OCI-LY3 (cell line): ENCODE results near the gene ISOC2.

ENCODE experiments used
- H2AFZ ChIP-seq: fragments of 200-600, 300-600 bp; shearing (Covaris generic); 2 replicates; pipeline ENCODE4 v1.6.0; 2014; ENCODE audit warnings: antibody characterized with exemption, low read depth, low read length
- H3K27ac ChIP-seq: fragments of 200-600, 300-600 bp; sonication (generic); 2 replicates; pipeline ENCODE4 v1.5.1; 2014; ENCODE audit warnings: mild to moderate bottlenecking, low read length, moderate library complexity, mixed read lengths
- H3K27me3 ChIP-seq: fragments of 200-600, 300-600 bp; sonication (generic); 2 replicates; pipeline ENCODE4 v1.6.1; 2014; ENCODE audit warnings: low read depth, low read length, mixed read lengths
- H3K36me3 ChIP-seq: fragments of 200-600, 300-600 bp; sonication (generic); replicated peaks from 2 replicates; pipeline ENCODE3; 2014; ENCODE audit warnings: low read depth, low read length, mixed read lengths
- H3K4me1 ChIP-seq: fragments of 300-600, 200-600 bp; sonication (generic); 2 replicates; pipeline ENCODE4 v1.6.1; 2014; ENCODE audit warnings: low read length, mixed read lengths
- H3K4me2 ChIP-seq: fragments of 200-600, 300-600 bp; sonication (generic); 2 replicates; pipeline ENCODE4 v1.6.1; 2014; ENCODE audit warnings: low read length, mixed read lengths
- H3K4me3 ChIP-seq: fragments of 300-600, 200-600 bp; sonication (generic); 2 replicates; pipeline ENCODE4 v1.5.1; 2014; ENCODE audit warnings: antibody characterized with exemption, mild to moderate bottlenecking, low read length, moderate library complexity
- H3K79me2 ChIP-seq: fragments of 300-600, 200-600 bp; shearing (Covaris generic); 2 replicates; pipeline ENCODE4 v1.6.1; 2014; ENCODE audit warnings: mild to moderate bottlenecking, low read length, mixed read lengths
- H3K9ac ChIP-seq: fragments of 300-600, 200-600 bp; shearing (Covaris generic); 2 replicates; pipeline ENCODE4 v1.6.0; 2014; ENCODE audit warnings: mild to moderate bottlenecking, low read length, moderate library complexity
- H3K9me3 ChIP-seq: fragments of 200-600, 300-600 bp; shearing (Covaris generic); 2 replicates; pipeline ENCODE4 v1.6.1; 2014; ENCODE audit warnings: low read length, mixed read lengths; ENCODE audit not compliant: insufficient read depth
- H4K20me1 ChIP-seq: fragments of 200-600, 300-600 bp; sonication (generic); 2 replicates; pipeline ENCODE4 v1.6.1; 2016; ENCODE audit warnings: low read length, mixed read lengths; ENCODE audit not compliant: insufficient read depth
- CTCF ChIP-seq: fragments of 200-600, 300-600 bp; sonication (generic); IDR thresholded peaks from 2 replicates; pipeline ENCODE4 v1.5.1; 2014; ENCODE audit warnings: antibody characterized with exemption, low read length, low read depth
- EZH2phosphoT487 ChIP-seq: fragments of 200-600 bp; shearing (Covaris generic); IDR thresholded peaks from 2 replicates; pipeline ENCODE4 v1.6.1; 2018; ENCODE audit warnings: antibody characterized with exemption, mixed run types, low read depth

ISOC2 gene

GRCh38 chr19:55443045-55443823 is 18.2 kb downstream of the ISOC2 start, which contains the start of gene SHISA7:
SHISA7 (minus strand) TSS chr19:55443300; CDS start chr19:55442863, 437 bp downstream.
- Histone ChIP-seq H3K36me3 (no peaks in the 10 kb centered on the region), H3K79me2 (no peaks in the 10 kb centered on the region), H3K27me3 (no peaks in the 10 kb centered on the region), H3K4me3 (no peak within 1 kb of the TSS), H3K9ac (no peak within 1 kb of the TSS), H3K9me3 (no peaks in the 10 kb centered on the region), H2AFZ (no peak within 1 kb of the TSS), H3K4me1 (no peaks in the 10 kb centered on the region), H3K27ac (no peak within 1 kb of the TSS), H4K20me1 (no peaks in the 10 kb centered on the region), H3K4me2 (no peak within 1 kb of the TSS)
- no peak for TF ChIP-seq CTCF
- TF ChIP-seq EZH2phosphoT487, result no peak

DNA sequence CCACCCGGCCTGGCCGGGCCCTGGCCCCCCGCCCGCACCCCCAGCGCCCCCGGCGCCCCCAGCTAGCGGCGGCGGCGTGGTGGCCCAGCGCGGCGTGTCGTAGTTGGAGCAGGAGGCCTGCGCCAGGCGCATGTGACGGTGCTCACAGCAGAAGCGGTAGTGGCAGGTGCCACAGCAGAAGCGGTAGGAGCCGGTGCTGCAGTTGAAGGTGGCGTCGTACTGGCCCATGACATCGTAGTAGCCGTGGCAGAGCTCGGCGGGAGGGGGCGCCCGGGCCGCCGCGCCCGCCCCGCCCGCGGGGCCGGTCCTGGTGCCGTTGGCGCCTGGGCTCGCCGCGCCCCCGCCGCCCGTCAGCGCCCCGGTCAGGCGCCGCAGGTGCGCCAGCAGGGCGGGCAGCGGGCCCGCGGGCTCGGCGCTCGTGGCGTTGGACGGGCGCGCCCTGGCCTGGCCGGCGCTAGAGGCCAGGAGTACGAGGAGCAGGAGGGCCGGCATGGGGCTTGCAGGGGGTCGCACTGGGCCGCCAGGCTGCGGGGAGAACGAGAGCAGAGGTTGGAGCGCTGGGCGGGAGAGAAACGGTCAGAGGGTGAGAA is 19.0 kb downstream of the ISOC2 start:
- H3K79me2 ChIP-seq, result no peaks in the 10 kb centered on the region
- H3K4me2 ChIP-seq, result no peak overlapping the region
- no peaks in the 10 kb centered on the region for H3K27me3 ChIP-seq
- TF ChIP-seq CTCF (no peak), EZH2phosphoT487 (no peak)
- H3K9me3 ChIP-seq, result no peaks in the 10 kb centered on the region
- no peaks in the 10 kb centered on the region for H4K20me1 ChIP-seq
- H3K4me1 ChIP-seq, result no peaks in the 10 kb centered on the region
- no peak overlapping the region for H3K27ac ChIP-seq
- H2AFZ ChIP-seq, result no peak overlapping the region
- no peaks in the 10 kb centered on the region for H3K36me3 ChIP-seq
- no peak overlapping the region for H3K4me3 ChIP-seq
- no peak overlapping the region for H3K9ac ChIP-seq

DNA sequence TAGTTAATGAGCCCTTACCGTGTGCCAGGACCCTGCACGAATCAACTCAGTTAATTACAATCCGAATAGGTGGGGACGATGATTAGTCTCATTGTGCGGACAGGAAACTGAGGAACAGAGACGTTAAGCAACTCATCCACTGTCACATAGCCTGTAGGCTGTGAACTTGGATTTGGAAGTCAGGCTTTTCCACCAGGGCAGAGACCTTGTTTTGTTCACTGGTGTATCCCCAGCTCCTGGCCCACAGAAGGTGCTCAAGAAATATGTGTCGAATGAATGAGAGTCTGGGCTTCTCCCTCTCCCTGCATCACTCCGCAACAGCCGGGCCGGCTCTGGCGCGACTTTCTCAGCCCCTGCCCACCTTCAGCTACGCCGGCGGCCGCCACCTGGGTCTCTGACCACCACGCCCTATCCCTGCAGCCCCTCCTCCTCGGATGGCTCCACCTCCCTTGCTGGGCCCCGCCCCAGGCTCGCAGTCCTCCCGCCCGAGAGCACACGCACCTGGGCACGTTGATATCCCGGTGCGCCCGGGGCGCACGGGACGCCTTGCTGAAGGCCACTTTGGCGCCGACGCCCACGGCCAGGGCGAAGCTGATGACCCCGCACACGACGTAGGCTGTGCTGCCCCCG is 19.6 kb downstream of the ISOC2 start:
- TF ChIP-seq CTCF, result no peak
- TF ChIP-seq EZH2phosphoT487, result no peak
- no peaks in the 10 kb centered on the region for H3K9me3 ChIP-seq
- H4K20me1 ChIP-seq, result no peaks in the 10 kb centered on the region
- no peaks in the 10 kb centered on the region for H3K79me2 ChIP-seq
- no peak overlapping the region for H3K27ac ChIP-seq
- H3K9ac ChIP-seq, result no peak overlapping the region
- H3K4me3 ChIP-seq, result no peak overlapping the region
- no peak overlapping the region for H3K4me2 ChIP-seq
- no peaks in the 10 kb centered on the region for H3K4me1 ChIP-seq
- no peak overlapping the region for H2AFZ ChIP-seq
- peaks cover 2% of the 10 kb centered on the region; the same call in 1 of the 2 replicates for H3K27me3 ChIP-seq
- H3K36me3 ChIP-seq, result no peaks in the 10 kb centered on the region

GRCh38 chr19:55441319-55441691 is 20.1 kb downstream of the ISOC2 start:
- H4K20me1 ChIP-seq, result no peaks in the 10 kb centered on the region
- H3K9me3 ChIP-seq, result no peaks in the 10 kb centered on the region
- H3K36me3 ChIP-seq, result no peaks in the 10 kb centered on the region
- H3K4me2 ChIP-seq, result no peak overlapping the region
- TF ChIP-seq EZH2phosphoT487 (no peak), CTCF (no peak)
- no peak overlapping the region for H3K4me3 ChIP-seq
- H2AFZ ChIP-seq, result no peak overlapping the region
- H3K79me2 ChIP-seq, result no peaks in the 10 kb centered on the region
- no peak overlapping the region for H3K27ac ChIP-seq
- no peaks in the 10 kb centered on the region for H3K4me1 ChIP-seq
- no peak overlapping the region for H3K9ac ChIP-seq
- peaks cover 3% of the 10 kb centered on the region; the same call in 1 of the 2 replicates for H3K27me3 ChIP-seq
